ENCODE data around the gene CMKLR1.

CMKLR1 gene

GRCh38 chr12:108257610-108258106 is 81.5 kb downstream of the CMKLR1 start:
- DNase-seq = no peak

GRCh38 chr12:108257004-108257403 is 82.1 kb downstream of the CMKLR1 start:
- DNase-seq = no peak

DNA sequence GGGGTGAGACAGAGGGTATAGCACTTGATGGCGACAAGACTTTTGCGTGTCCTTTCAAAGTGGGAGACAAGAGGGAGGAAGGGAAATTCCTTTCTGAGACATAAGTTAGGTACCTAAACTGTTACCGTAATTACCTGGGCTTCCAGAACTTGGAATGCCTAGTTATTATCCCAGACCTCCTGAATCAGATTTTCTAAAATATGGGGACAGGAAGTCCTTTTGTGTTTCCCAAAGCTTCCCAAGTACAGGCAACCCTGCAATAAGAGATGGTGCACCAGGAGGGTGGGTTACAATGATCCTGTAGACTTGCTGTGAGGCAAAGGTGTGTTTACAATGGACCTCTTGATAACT is 83.9 kb downstream of the CMKLR1 start:
- no peak for DNase-seq

GRCh38 chr12:108254517-108255251 is 84.4 kb downstream of the CMKLR1 start:
- no peak for DNase-seq

GRCh38 chr12:108254030-108254429 is 85.1 kb downstream of the CMKLR1 start:
- no peak for DNase-seq

DNA sequence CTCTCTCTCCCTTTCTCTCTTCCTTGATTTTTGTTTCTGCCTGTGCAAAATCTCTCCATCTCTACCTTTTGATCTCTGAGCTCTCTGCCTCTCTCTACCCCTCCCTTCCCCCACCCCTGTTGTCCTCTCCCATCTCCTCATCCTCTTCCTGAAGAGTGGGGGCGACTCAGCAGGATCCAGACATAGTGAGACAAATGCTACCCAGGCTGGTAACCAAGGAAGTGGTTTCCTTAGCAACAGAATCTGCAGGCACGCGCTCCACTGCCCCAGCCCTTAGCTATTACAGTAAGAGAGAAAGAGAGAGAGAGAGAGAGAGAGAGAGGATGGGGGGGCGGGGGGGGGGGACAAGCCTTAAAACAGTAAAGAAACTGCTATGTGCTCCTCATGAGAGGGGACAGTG is 85.6 kb downstream of the CMKLR1 start:
- no peak for DNase-seq

GRCh38 chr12:108252523-108252922 is 86.6 kb downstream of the CMKLR1 start:
- no peak for DNase-seq

DNA sequence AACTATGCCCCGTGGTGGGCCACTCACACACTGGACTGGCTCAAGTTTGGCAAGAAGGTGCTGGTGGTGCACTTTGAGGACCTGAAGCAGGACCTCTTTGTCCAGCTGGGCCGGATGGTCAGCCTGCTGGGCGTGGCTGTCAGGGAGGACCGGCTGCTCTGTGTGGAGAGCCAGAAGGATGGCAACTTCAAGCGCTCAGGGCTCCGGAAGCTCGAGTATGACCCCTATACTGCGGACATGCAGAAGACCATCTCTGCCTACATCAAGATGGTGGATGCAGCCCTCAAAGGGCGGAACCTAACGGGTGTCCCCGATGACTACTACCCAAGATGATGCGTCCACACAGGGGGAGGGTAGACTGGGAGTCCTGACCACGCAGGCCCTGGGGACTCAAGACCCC is 91.1 kb downstream of the CMKLR1 start:
- no peak for DNase-seq

- DNase-seq = no peak
Observed at GRCh38 chr12:108247130-108247529, 92.0 kb downstream of the CMKLR1 start.

GRCh38 chr12:108241986-108242703 is 97.0 kb downstream of the CMKLR1 start:
- DNase-seq = no peak

GRCh38 chr12:108240928-108241327 is 98.2 kb downstream of the CMKLR1 start:
- no peak for DNase-seq

DNA sequence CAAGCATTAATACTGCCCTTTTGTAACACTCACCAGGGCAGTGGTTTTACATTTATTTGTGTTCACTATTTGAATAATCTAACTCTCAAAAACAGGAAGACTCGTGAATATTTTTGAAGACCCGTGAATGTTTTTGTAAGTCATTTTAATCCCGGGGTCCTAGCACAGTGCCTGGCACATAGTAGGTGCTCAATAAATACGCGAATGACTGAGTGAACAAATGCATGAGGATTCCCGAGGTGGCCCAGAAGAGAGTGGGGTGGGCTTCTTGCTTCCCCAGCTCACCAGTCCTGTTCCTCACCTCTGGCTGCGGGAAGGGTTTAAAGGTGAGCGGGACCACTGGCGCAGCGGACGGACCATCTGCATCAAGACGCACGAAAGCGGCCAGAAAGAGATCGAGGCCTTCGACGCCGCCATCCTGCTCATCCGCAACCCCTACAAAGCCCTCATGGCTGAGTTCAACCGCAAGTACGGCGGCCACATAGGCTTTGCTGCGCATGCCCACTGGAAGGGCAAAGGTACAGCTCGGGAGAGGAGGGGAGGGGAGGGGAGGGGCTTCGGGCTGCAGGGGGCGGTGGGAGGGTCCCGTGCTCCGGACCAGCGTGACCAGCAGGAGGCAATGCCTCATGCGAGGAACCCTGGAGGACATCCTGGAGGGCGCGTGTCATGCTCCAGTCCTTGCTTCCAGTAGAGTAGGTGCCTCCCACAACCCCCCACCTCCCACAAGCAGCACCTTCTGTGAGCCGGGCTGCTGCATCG is 98.9 kb downstream of the CMKLR1 start:
- DNase-seq = no peak

DNA sequence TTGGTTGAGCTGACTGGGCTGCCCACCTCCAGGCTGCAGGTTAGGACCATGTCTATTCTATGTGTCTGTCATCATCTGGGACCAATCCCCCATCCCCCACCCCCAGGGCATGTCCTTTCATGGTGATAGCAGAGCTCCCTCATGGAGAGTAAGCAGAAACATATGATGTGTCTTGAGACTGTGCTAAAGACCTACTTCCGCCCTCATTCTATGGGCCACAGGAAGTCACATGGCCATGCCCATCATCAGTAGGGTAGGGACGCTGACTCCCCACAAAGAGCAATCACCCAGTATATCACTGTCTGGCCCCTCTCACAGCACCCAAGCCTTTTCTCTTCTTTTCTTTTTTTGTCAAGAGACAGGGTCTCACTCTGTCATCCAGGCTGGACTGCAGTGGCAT is 99.7 kb downstream of the CMKLR1 start:
- DNase-seq = no peak

DNA sequence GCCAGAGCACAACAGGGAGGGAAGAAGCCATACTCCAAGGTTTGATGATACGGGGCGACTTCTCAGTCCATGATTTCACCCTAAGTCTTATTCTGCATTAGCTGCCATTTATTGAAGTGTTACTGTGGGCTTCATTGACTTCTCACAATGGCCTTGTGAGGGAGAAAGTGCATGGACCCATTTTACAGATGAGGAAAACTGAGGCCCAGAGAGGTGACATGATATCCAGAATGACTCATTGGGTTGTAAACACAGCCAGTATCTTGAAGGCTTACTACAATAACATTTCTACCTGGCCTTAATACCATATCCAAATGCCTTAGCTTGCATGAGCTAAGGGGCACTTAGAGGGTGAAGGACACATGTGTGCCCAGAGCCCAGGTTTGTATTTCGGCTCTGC is 100.6 kb downstream of the CMKLR1 start:
- DNase-seq = no peak

Measured in NCI-H226 (cell line).